Activated CD8-positive, alpha-beta memory T cell treated with anti-CD3 and anti-CD28 coated beads, Interleukin-2, amount 10 ng/mL, durations not matched to agents 7 days and 5 days (primary cell): ENCODE results near the gene NPIPB6. TPM values are rescaled to one million over a fixed set of nuclear protein-coding genes. Genes with fewer than 3 reads are reported as not detected.
"Not testable (repeated sequence)": the region's sequence is repeated elsewhere in the genome, so short reads cannot be mapped to it uniquely, and the experiment has no call there.

Source experiments
- ATAC-seq: fragments of 150-1000 bp; cut with Tn5 transposase; one replicate; pipeline ENCODE4 v1.10.0; 2021; ENCODE audit warnings: moderate library complexity
- CTCF ChIA-PET: fragments of 350-600 bp; sonication (Branson Sonifier 250); formaldehyde crosslinking; loops from one replicate; lab custom pipeline; 2021; ENCODE audit warnings: antibody characterized with exemption; lab: Charles Lee
- DNase-seq: peaks from one replicate; pipeline ENCODE4 v3.0.0-alpha.2; 2020
- H3K27ac Mint-ChIP-seq: one replicate; pipeline ENCODE4 v1.8.0; 2021; ENCODE audit warnings: mild to moderate bottlenecking, mixed read lengths
- H3K27me3 Mint-ChIP-seq: one replicate; pipeline ENCODE4 v1.8.0; 2021; ENCODE audit warnings: mixed read lengths
- H3K36me3 Mint-ChIP-seq: one replicate; pipeline ENCODE4 v1.8.0; 2021; ENCODE audit warnings: mild to moderate bottlenecking, mixed read lengths
- H3K4me1 Mint-ChIP-seq: one replicate; pipeline ENCODE4 v1.8.0; 2021; ENCODE audit warnings: mixed read lengths
- H3K4me3 Mint-ChIP-seq: one replicate; pipeline ENCODE4 v1.8.0; 2021; ENCODE audit warnings: mild to moderate bottlenecking, moderate library complexity, mixed read lengths
- H3K9me3 Mint-ChIP-seq: one replicate; pipeline ENCODE4 v1.8.0; 2022; ENCODE audit warnings: low read depth, mixed read lengths
- total RNA-seq, 2 experiments: library from RNA; stranded (reverse); gene quantifications; one replicate each; pipeline ENCODE4 v1.2.3, GENCODE V29; 2021

The NPIPB6 gene
- total RNA-seq, 2 experiments from 2014 or later = 2.0 to 4.6 TPM

DNA sequence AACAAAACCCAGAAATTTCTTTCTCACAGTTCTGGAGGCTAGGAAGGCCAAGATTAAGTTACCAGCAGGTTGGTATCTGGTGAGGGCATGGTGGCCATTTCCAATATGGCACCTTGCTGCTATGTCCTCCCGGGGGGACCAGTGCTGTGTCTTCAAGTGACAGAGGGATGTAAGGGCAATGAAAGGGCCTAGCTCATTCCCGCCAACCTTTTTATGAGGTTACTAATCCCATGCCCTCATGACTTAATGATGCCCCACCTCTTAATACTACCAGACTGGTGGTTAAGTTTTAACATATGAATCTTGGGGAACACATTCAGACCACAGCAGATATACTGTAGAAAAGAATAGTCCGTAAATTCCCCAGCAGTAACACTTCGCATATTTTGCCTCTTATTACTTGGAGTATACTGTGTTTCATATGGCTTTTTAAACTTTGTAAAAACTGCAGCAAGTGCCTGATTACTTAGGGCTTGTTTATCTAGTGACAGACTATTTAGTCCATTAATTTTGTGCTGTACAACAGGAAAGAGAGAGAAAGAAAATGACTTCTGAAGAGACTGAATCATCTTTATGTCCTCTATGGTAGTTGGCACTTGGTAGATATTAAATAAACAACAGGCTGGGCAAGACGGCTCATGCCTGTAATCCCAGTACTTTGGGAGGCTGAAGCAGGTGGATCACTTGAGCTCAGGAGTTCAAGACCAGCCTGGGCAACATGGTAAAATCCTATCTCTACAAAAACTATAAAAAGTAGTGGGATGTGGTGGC is 26.2 kb downstream of the NPIPB6 start:
- H3K4me3 Mint-ChIP-seq, DNase-seq, H3K36me3 Mint-ChIP-seq, H3K27me3 Mint-ChIP-seq, ATAC-seq, H3K9me3 Mint-ChIP-seq, H3K4me1 Mint-ChIP-seq, CTCF ChIA-PET, H3K27ac Mint-ChIP-seq: not testable (repeated sequence)

DNA sequence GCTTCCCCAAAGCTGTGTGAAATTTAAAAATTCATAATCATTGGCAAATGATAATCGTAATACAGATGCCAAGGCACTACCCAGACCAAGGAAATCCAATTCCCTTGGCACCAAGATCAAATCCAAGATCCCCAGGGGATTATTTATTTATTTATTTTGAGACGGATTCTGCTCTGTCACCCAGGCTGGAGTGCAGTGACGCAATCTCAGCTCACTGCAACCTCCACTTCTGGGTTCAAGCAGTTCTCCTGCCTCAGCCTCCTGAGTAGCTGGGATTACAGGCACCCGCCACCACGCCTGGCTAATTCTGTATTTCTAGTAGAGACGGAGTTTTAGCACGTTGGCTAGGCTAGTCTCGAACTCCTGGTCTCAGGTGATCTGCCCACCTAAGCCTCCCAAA is 27.6 kb downstream of the NPIPB6 start:
- H3K4me1 Mint-ChIP-seq, H3K27me3 Mint-ChIP-seq, H3K27ac Mint-ChIP-seq, H3K36me3 Mint-ChIP-seq, DNase-seq, ATAC-seq, H3K9me3 Mint-ChIP-seq, CTCF ChIA-PET, H3K4me3 Mint-ChIP-seq: not testable (repeated sequence)

DNA sequence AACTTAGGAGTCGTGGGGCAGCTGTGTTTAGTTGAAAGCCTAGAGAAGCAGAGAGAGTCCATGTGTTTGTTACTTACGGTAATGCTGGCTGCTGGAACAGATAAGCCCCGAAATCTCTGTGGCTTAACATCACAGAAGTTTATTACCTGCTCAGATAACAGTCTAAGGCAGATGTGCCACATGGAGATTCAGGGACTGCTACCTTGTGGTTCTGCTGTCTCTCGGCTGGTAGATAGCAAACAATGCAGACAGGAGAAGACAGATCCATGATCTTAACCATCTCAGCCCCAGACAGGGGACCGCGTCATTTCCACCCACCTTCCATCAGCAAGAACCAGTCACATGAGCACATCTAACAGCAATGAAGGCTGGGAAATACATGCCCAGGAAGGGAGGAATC is 30.7 kb downstream of the NPIPB6 start:
- H3K9me3 Mint-ChIP-seq, ATAC-seq, H3K4me3 Mint-ChIP-seq, H3K4me1 Mint-ChIP-seq, H3K27ac Mint-ChIP-seq, H3K36me3 Mint-ChIP-seq, CTCF ChIA-PET, DNase-seq, H3K27me3 Mint-ChIP-seq: not testable (repeated sequence)

DNA sequence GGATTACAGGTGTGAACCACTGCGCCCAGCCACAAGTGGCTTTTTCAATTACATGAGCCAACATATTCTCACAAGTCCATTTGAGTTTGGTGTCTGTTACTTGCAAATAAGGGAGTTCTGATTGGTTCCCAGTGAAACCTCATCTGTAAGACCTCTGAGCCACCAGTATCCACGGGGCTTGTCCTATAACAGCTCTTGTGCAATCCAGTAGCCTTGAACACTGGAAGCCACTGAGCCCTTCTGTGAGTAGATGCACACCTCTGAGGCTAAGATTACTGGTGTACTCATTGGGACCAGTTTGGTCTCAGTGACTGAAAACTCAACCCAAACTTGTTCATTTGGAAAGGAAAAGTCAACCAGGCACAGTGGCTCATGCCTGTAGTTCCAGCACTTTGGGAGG is 32.3 kb downstream of the NPIPB6 start:
- H3K27me3 Mint-ChIP-seq, H3K4me1 Mint-ChIP-seq, ATAC-seq, H3K27ac Mint-ChIP-seq, H3K4me3 Mint-ChIP-seq, H3K9me3 Mint-ChIP-seq, DNase-seq, H3K36me3 Mint-ChIP-seq, CTCF ChIA-PET: not testable (repeated sequence)

DNA sequence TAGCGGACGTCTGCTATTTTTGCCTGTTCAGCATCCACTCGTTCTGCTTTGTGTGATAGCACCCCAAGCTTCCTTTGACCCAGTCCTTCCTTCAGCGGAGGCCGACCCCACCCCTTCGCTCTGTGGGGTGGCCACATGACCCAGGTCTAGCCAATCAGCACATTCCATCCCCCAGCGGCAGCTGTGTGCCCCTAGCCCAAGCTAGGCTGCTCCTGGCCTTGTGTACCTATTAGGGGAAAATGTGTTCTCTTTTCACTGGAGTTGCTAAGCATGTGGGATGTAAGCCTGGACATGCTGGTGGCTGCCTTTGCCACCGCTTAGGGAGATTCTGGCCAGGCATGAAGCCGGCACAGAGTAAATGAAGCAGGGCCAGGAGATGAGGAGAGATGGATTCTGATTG is 33.1 kb downstream of the NPIPB6 start:
- H3K36me3 Mint-ChIP-seq, ATAC-seq, H3K4me1 Mint-ChIP-seq, CTCF ChIA-PET, DNase-seq, H3K27me3 Mint-ChIP-seq, H3K4me3 Mint-ChIP-seq, H3K27ac Mint-ChIP-seq, H3K9me3 Mint-ChIP-seq: not testable (repeated sequence)

DNA sequence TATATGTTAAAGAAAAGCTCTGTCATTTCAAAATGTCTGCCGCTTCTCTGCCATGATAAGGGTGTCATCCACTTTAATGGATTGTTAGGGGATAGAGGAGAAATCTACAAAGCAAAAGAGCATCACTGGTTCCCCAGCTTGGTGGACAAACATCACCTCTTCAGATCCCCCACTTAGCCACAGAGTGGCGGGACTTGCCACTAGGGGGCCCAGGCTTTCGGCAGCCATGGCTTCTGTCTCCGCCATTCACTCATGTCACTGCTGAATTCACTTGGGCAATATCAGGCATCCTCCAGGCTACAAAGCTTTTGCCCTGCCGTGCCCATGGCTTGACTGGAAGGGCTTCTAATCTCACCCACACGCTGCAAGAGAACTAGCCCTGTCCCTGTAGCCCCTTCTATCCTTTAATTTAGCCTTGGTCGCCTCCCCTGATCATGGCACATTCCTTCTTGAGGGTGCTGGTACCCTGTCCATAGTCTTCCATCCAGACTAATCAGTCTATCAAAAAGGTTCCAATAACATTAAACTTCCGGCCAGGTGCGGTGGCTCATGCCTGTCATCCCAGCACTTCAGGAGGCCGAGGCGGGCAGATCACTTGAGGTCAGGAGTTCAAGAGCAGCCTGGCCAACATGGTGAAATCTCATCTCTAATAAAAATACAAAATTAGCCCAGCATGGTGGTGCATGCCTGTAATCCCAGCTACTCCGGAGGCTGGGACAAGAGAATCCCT is 36.3 kb downstream of the NPIPB6 start:
- Mint-ChIP-seq H3K4me3 (no peak overlapping the region), H3K27ac (no peak overlapping the region), H3K4me1 (peaks cover 6% of the 10 kb centered on the region), H3K36me3 (no peaks in the 10 kb centered on the region), H3K27me3 (no peaks in the 10 kb centered on the region), H3K9me3 (no peaks in the 10 kb centered on the region)
- peak; percentile 97 for ATAC-seq
- CTCF ChIA-PET = interaction anchor here (0.6 to 2.5 kb wide), 10 partner anchors 10 to 267 kb away, joined by 3 to 18 read pairs (median 4); no protein-coding TSS in a partner anchor
- DNase-seq = peak; percentile 85

DNA sequence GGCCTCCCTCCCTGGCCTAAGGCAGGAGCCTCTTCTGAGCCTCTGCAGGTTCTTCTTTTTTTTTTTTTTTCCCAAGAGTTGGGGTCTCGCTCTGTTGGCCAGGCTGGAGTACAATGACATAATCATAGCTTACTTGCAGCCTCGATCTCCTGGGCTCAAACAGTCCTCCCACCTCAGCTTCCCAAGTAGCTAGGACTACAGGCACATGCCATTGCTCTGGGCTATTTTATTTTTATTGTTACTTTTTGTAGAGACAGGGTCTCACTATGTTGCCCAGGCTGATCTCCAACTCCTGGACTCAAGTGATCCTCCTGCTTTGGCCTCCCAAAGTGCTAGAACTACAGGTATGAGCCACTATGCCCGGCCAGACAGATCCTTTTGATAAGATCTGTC is 38.4 kb downstream of the NPIPB6 start:
- CTCF ChIA-PET = interaction anchor here (1.1 to 2.5 kb wide), 3 partner anchors 8 to 47 kb away, joined by 3 to 11 read pairs (median 10); no protein-coding TSS in a partner anchor
- peaks cover 6% of the 10 kb centered on the region for H3K4me1 Mint-ChIP-seq
- no peak overlapping the region for H3K4me3 Mint-ChIP-seq
- H3K36me3 Mint-ChIP-seq = no peaks in the 10 kb centered on the region
- no peaks in the 10 kb centered on the region for H3K27me3 Mint-ChIP-seq
- DNase-seq (no peak), ATAC-seq (no peak)
- no peaks in the 10 kb centered on the region for H3K9me3 Mint-ChIP-seq
- H3K27ac Mint-ChIP-seq = no peak overlapping the region

DNA sequence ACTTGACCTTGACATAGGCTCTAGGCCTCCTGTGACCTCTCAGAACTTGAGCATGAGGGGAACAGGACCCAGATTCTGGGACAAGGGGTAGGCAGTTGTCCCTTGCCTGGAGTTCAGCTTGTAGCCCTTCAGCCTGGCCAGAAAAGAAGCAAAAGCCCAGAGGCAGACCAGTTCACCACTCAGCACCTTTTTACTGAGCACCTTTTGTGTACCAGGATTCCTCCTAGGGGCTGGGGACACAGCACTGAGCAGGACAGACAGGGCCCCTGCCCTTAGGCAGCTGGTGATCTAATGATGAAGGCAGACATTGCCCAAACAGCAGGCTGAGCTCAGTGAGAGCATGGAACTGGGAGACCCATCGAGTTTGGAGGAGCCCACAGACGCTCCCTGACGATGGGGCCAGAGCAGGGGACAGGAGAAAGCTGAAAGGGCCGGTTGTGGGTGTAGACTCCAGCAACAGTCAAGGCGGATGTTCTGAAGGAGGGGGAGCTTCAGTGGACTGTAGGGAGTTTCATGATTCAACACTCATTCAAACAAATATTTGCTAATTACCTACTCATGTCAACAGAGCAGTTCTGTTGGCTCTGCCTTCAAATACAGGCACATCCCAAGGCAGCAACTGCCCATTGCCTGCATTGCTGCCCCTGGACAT is 38.9 kb downstream of the NPIPB6 start:
- no peak overlapping the region for H3K4me3 Mint-ChIP-seq
- H3K36me3 Mint-ChIP-seq = no peaks in the 10 kb centered on the region
- no peak overlapping the region for H3K27ac Mint-ChIP-seq
- no peaks in the 10 kb centered on the region for H3K9me3 Mint-ChIP-seq
- DNase-seq (no peak), ATAC-seq (no peak)
- H3K4me1 Mint-ChIP-seq = peaks cover 6% of the 10 kb centered on the region
- CTCF ChIA-PET = interaction anchor here (0.6 to 1.7 kb wide), 4 partner anchors 42 to 208 kb away, joined by 3 to 10 read pairs (median 3); no protein-coding TSS in a partner anchor
- H3K27me3 Mint-ChIP-seq = no peaks in the 10 kb centered on the region

DNA sequence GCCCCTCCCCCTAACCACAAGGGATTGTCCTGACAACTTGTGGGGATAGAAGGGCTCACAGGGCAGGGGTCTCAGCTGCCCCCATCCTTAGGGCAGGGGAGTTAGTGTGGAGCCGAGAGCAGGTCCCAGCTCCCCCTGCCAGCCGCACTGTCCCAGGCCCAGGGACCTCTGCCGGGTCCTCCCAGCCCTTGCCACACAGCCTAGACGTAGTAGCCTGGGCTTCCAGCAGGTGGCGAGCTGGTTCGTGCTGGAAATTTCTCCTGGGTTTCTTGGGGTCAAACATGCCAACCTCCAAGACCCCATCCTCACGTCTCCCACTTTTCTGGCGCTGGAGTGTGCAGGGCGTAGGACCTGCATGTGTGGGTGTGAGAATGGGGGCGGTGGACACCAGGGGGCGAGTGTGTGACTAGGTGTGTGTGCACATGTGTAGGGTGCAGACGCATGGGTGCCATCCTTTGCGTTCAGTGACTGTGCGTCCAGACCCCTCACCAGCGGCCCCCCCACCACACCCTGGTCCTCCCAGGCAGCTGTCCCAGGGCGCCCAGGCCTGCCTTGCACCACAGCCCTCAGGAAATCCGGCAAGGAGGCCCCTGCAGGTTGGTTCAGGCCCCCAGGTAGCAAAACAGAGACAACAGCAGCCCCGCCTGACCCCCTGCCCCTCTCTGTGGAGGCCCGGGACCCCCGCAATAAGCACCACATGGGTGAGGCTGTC is 41.5 kb downstream of the NPIPB6 start:
- H3K9me3 Mint-ChIP-seq = no peaks in the 10 kb centered on the region
- DNase-seq = peak; percentile 64
- ATAC-seq = peak; percentile 67
- CTCF ChIA-PET = interaction anchor here (0.8 to 15.5 kb wide), 10 partner anchors 9 to 42 kb away, joined by 3 to 347 read pairs (median 4); partner anchors contain the start of gene SBK1
- H3K27me3 Mint-ChIP-seq = no peaks in the 10 kb centered on the region
- H3K27ac Mint-ChIP-seq = no peak overlapping the region
- no peaks in the 10 kb centered on the region for H3K36me3 Mint-ChIP-seq
- no peak overlapping the region for H3K4me3 Mint-ChIP-seq
- H3K4me1 Mint-ChIP-seq = peaks cover 4% of the 10 kb centered on the region

DNA sequence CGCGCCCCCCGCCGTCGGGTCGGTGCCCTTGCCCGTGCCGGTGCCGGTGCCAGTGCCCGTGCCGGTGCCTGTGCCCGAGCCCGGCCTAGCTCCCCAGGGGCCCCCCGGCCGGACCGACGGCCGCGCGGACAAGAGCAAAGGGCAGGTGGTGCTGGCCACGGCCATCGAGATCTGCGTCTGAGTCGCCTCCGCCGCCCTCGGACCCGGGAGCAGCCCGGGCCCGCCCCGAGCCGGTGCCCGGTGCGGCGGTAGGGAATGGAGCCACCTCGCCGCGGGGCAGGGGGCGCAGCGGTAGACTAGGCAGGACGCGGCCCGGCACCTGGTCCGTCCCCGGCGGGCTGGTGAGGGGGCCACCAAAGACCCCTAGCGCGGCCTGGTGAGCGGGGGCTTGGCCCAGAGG is 42.6 kb downstream of the NPIPB6 start:
- ATAC-seq (no peak), DNase-seq (no peak)
- H3K36me3 Mint-ChIP-seq = no peaks in the 10 kb centered on the region
- H3K4me1 Mint-ChIP-seq = peaks cover 5% of the 10 kb centered on the region
- H3K27me3 Mint-ChIP-seq = no peaks in the 10 kb centered on the region
- H3K4me3 Mint-ChIP-seq = no peak overlapping the region
- H3K27ac Mint-ChIP-seq = no peak overlapping the region
- CTCF ChIA-PET = interaction anchor here (0.8 to 15.5 kb wide), 5 partner anchors 10 to 41 kb away, joined by 3 to 347 read pairs (median 3); no protein-coding TSS in a partner anchor
- no peaks in the 10 kb centered on the region for H3K9me3 Mint-ChIP-seq

DNA sequence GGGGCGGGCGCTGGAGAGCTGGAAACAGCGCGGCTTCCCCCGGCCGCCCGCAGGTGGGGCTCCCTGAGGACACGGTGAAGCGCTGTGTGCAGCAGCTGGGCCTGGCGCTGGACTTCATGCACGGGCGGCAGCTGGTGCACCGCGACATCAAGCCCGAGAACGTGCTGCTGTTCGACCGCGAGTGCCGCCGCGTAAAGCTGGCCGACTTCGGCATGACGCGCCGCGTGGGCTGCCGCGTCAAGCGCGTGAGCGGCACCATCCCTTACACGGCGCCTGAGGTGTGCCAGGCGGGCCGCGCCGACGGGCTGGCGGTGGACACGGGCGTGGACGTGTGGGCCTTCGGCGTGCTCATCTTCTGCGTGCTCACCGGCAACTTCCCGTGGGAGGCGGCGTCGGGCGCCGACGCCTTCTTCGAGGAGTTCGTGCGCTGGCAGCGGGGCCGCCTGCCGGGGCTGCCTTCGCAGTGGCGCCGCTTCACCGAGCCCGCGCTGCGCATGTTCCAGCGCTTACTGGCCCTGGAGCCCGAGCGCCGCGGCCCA is 43.2 kb downstream of the NPIPB6 start:
- DNase-seq = no peak
- H3K4me1 Mint-ChIP-seq = peaks cover 5% of the 10 kb centered on the region
- no peak for ATAC-seq
- CTCF ChIA-PET = interaction anchor here (1.7 to 15.5 kb wide), 3 partner anchors 9 to 40 kb away, joined by 3 to 347 read pairs (median 14); no protein-coding TSS in a partner anchor
- no peaks in the 10 kb centered on the region for H3K27me3 Mint-ChIP-seq
- H3K27ac Mint-ChIP-seq = no peak overlapping the region
- no peaks in the 10 kb centered on the region for H3K36me3 Mint-ChIP-seq
- H3K9me3 Mint-ChIP-seq = no peaks in the 10 kb centered on the region
- H3K4me3 Mint-ChIP-seq = no peak overlapping the region

DNA sequence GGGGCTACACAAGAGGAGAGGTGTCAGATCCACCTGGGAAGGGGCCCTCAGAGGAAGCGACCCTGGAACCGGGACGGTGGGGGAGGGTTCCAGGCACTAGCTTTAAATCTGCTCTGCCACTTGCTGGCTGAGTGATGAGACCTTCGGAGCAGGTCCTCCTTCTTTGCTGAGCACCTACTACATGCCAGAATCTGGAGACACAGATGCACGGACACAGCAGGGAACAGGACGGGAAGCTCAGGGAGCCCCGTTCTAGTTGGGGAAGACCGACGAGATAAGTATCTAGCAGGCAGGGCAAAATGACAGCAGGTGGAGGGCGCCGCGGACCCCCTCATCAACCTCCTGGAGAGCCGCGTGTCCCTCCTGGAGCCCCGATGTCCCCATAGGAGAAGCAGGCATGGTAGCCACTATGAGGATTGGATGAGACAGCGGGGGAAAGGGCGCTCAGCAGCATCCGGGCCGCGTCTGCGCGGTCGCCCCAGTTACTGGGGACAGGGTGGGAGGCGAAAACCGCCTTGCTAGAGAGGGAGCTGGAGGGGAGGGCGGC is 43.8 kb downstream of the NPIPB6 start:
- CTCF ChIA-PET = interaction anchor here (0.8 to 15.5 kb wide), 2 partner anchors 9 to 39 kb away, joined by 4 to 347 read pairs; no protein-coding TSS in a partner anchor
- Mint-ChIP-seq H3K4me1 (peaks cover 5% of the 10 kb centered on the region), H3K36me3 (no peaks in the 10 kb centered on the region), H3K4me3 (no peak overlapping the region), H3K9me3 (no peaks in the 10 kb centered on the region), H3K27ac (no peak overlapping the region), H3K27me3 (no peaks in the 10 kb centered on the region)
- DNase-seq (no peak), ATAC-seq (no peak)
